ENCODE measurements around the gene SH3D19.

Gene SH3D19

GRCh38 chr4:151233600-151233999 lies 91.8 kb downstream of the SH3D19 start:
- no peak overlapping the region for H3K9ac ChIP-seq (ENCODE audit: low read length)
- no peaks in the 10 kb centered on the region for H4K20me1 ChIP-seq (ENCODE audit: insufficient read depth, low read length)
- H3K4me1 ChIP-seq (ENCODE audit: low read length) = peaks cover 21% of the 10 kb centered on the region
- TF ChIP-seq EZH2phosphoT487 (IDR thresholded peaks at IDR 0.05; ENCODE audit: low read depth) = no peak
- TF ChIP-seq CTCF (IDR thresholded peaks at IDR 0.05; ENCODE audit: low read depth, low read length) = no peak
- no peak overlapping the region for H2AFZ ChIP-seq (ENCODE audit: low read depth, low read length)
- H3K27ac ChIP-seq (ENCODE audit: low read length) = no peak overlapping the region
- H3K36me3 ChIP-seq (replicated peaks; ENCODE audit: low read depth, low read length) = no peaks in the 10 kb centered on the region
- H3K27me3 ChIP-seq (ENCODE audit: low read depth, low read length) = no peaks in the 10 kb centered on the region
- no peaks in the 10 kb centered on the region for H3K9me3 ChIP-seq (ENCODE audit: insufficient read depth, low read length)
- no peaks in the 10 kb centered on the region for H3K79me2 ChIP-seq (ENCODE audit: low read length)
- H3K4me2 ChIP-seq (ENCODE audit: low read length) = no peak overlapping the region
- H3K4me3 ChIP-seq (ENCODE audit: low read length) = no peak overlapping the region

GRCh38 chr4:151231915-151232595 lies 93.3 kb downstream of the SH3D19 start:
- Histone ChIP-seq H3K27me3 (ENCODE audit: low read depth, low read length) (no peaks in the 10 kb centered on the region), H3K4me3 (ENCODE audit: low read length) (no peak overlapping the region), H3K79me2 (ENCODE audit: low read length) (no peaks in the 10 kb centered on the region), H2AFZ (ENCODE audit: low read depth, low read length) (no peak overlapping the region), H4K20me1 (ENCODE audit: insufficient read depth, low read length) (no peaks in the 10 kb centered on the region), H3K4me1 (ENCODE audit: low read length) (peaks cover 31% of the 10 kb centered on the region), H3K36me3 (replicated peaks; ENCODE audit: low read depth, low read length) (no peaks in the 10 kb centered on the region), H3K9ac (ENCODE audit: low read length) (no peak overlapping the region), H3K9me3 (ENCODE audit: insufficient read depth, low read length) (no peaks in the 10 kb centered on the region), H3K27ac (ENCODE audit: low read length) (no peak overlapping the region), H3K4me2 (ENCODE audit: low read length) (no peak overlapping the region)
- TF ChIP-seq EZH2phosphoT487 (IDR thresholded peaks at IDR 0.05; ENCODE audit: low read depth) (no peak), CTCF (IDR thresholded peaks at IDR 0.05; ENCODE audit: low read depth, low read length) (no peak)

GRCh38 chr4:151228189-151229119 lies 97.0 kb downstream of the SH3D19 start:
- no peak for TF ChIP-seq CTCF (IDR thresholded peaks at IDR 0.05; ENCODE audit: low read depth, low read length)
- no peak for TF ChIP-seq EZH2phosphoT487 (IDR thresholded peaks at IDR 0.05; ENCODE audit: low read depth)
- H2AFZ ChIP-seq (ENCODE audit: low read depth, low read length) = peak overlapping the region; percentile 64; the same call in 1 of the 2 replicates
- no peaks in the 10 kb centered on the region for H3K27me3 ChIP-seq (ENCODE audit: low read depth, low read length)
- H3K36me3 ChIP-seq (replicated peaks; ENCODE audit: low read depth, low read length) = no peaks in the 10 kb centered on the region
- H3K79me2 ChIP-seq (ENCODE audit: low read length) = no peaks in the 10 kb centered on the region
- H3K9ac ChIP-seq (ENCODE audit: low read length) = peak overlapping the region; percentile 17; the same call in 1 of the 2 replicates
- H3K4me2 ChIP-seq (ENCODE audit: low read length) = peak overlapping the region; percentile 72
- peak overlapping the region; percentile 63 for H3K4me3 ChIP-seq (ENCODE audit: low read length)
- no peaks in the 10 kb centered on the region for H4K20me1 ChIP-seq (ENCODE audit: insufficient read depth, low read length)
- peaks cover 41% of the 10 kb centered on the region for H3K4me1 ChIP-seq (ENCODE audit: low read length)
- no peaks in the 10 kb centered on the region for H3K9me3 ChIP-seq (ENCODE audit: insufficient read depth, low read length)
- peak overlapping the region; percentile 51 for H3K27ac ChIP-seq (ENCODE audit: low read length)

GRCh38 chr4:151227731-151228130 lies 97.7 kb downstream of the SH3D19 start:
- no peaks in the 10 kb centered on the region for H3K79me2 ChIP-seq (ENCODE audit: low read length)
- peaks cover 41% of the 10 kb centered on the region for H3K4me1 ChIP-seq (ENCODE audit: low read length)
- peak overlapping the region; percentile 64 for H2AFZ ChIP-seq (ENCODE audit: low read depth, low read length)
- H3K4me2 ChIP-seq (ENCODE audit: low read length) = peak overlapping the region; percentile 72
- TF ChIP-seq CTCF (IDR thresholded peaks at IDR 0.05; ENCODE audit: low read depth, low read length) = no peak
- H3K4me3 ChIP-seq (ENCODE audit: low read length) = peak overlapping the region; percentile 63
- no peaks in the 10 kb centered on the region for H3K27me3 ChIP-seq (ENCODE audit: low read depth, low read length)
- no peaks in the 10 kb centered on the region for H4K20me1 ChIP-seq (ENCODE audit: insufficient read depth, low read length)
- no peaks in the 10 kb centered on the region for H3K36me3 ChIP-seq (replicated peaks; ENCODE audit: low read depth, low read length)
- H3K27ac ChIP-seq (ENCODE audit: low read length) = peak overlapping the region; percentile 51
- H3K9me3 ChIP-seq (ENCODE audit: insufficient read depth, low read length) = no peaks in the 10 kb centered on the region
- H3K9ac ChIP-seq (ENCODE audit: low read length) = peak overlapping the region; percentile 26; the same call in 1 of the 2 replicates

Data from OCI-LY3 (cell line).